Tongue (tissue), 2 donors: ENCODE data around the gene CETN1. TPM values are rescaled to one million over a fixed set of nuclear protein-coding genes. Genes with fewer than 3 reads are reported as not detected.

ENCODE experiments used
- DNase-seq: peaks from one replicate; pipeline ENCODE4 v3.0.0-alpha.2; 2015
- total RNA-seq: library from RNA; depleted of rRNA; stranded (reverse); fragments of >200 nt; gene quantifications from one replicate; pipeline ENCODE4 v1.2.3, GENCODE V29; 2014

CETN1 gene
- total RNA-seq = not detected

GRCh38 chr18:580154-580553, at the start of gene CETN1:
Gene CETN1 (plus strand): TSS chr18:580380. CDS start chr18:580409, 29 bp downstream.
- no peak for DNase-seq

DNA sequence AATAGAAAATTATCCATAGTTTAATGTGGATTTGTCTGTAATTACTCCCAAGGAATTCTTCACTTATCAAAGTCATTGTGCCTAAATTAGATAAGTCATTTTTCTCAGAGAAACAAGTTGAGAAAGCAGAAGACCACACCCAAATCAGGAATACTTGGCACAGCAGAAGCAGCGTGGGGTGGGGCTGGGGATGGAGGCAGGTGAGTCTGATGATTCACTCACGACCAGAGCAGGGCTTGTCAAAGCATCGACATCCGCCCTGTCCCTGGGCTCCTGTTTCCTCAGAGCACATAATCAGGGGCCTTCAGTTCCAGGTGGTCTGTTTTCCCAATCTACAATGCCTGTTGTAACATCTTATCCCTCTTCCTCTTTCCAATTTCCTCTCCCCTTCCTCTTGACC, 48.2 kb upstream of the CETN1 start:
- no peak for DNase-seq

GRCh38 chr18:532632-533031, 47.5 kb upstream of the CETN1 start:
- DNase-seq = no peak

DNA sequence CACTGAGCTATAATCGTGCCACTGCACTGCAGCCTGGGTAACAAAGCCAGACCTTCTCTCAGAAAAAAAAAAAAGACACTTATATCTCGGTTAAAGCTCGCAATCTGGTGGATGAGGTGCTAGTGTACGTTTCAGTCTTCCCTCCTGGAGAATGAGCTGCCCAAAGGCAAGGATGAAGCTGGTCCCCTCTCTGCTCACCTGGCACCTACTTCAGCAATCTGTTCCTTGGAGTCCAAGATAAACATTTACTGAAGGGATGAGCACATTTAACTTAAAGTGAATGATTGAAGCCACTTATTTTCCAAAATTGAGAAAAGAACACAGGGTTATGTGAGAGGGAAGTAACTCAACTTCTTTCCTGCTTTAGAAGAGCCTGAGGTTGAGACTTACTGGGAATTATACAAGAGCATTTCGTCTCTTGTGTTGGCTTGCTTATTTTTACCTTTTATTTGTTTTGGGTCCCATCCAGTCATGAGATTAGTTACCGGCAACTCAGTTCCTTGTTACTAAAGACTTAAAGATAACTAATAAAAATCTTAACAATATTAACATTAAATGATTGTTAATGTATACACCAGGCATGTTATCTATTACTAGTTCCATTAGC, 46.1 kb upstream of the CETN1 start:
- DNase-seq = no peak

DNA sequence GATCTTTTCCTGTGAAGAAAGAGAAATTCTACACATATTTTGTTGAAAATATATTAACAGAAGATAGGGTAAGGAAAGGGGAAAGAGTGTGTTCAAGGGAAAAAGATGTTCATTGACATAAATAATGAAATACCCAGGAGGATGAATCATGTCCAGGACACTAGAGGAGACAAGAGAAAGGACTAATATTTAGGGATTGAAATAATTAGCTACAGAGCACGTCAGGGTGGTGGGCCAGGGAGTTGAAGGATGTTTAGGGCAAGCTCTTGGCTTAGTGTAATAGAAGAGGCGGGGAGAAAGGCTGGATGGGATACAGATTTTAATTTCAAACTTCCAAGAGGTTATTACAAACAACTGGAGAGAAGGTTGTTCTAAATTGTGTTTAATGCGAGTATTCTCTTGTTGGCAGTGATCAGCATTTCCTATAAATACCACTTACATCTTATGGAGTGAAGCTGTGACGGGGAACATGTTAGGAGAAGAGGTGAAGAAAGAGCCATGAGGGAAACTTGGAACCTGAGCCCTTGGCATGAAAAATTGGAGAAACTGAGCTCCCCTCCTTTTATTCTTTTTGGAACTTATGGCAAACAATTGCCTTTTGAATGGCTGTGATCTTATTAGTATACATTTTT, 36.6 kb upstream of the CETN1 start:
- peak; percentile 59 for DNase-seq

- DNase-seq = no peak
Measured at GRCh38 chr18:549967-550366, 30.2 kb upstream of the CETN1 start.

GRCh38 chr18:551404-552061, 28.6 kb upstream of the CETN1 start:
- no peak for DNase-seq

- DNase-seq = no peak
Measured at GRCh38 chr18:555705-556457, 24.3 kb upstream of the CETN1 start.

DNA sequence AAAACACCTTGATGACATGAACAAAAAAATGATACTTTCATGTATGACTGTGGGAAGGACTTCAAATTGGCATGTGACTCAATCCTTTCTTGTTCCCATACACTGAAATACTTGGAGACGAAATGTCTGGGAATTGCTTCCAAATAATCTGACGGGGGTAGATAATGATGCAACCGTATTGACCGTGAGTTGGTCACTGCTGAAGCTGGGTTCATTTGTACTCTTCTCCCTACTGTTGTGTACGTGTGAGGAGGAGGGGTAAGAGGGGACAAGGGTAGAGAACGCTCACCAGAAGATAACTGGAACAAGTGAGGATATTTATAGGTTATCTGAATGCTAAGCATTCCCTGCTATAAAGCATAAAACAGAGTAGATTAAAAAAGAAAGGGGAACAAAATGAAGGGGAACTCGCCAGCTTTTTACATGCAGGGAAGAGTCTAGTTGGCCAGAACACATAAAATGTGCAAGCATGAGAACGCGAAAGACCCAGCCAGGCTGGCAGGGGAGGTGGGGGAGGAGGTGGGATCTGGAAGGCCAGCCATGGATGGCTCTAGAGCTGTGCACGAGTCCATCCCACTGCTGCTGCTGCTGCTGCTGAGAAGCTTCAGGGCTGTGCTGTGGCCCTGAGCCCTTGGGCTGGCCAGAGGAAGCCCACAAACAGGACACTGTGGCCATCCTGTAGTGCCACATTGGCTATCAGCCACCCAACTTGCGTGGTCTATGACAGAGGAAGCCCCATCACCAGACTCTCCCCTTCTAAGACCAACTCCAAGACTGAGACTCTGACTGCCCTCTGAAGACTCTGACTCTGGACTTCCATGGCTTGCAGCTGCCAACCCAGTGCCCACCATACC, 15.2 kb upstream of the CETN1 start:
- no peak for DNase-seq

- no peak for DNase-seq
Measured at GRCh38 chr18:565562-566061, 14.6 kb upstream of the CETN1 start.

GRCh38 chr18:567122-567521, 13.1 kb upstream of the CETN1 start:
- DNase-seq = no peak

- DNase-seq = no peak
Measured at GRCh38 chr18:568731-569130, 11.4 kb upstream of the CETN1 start.

DNA sequence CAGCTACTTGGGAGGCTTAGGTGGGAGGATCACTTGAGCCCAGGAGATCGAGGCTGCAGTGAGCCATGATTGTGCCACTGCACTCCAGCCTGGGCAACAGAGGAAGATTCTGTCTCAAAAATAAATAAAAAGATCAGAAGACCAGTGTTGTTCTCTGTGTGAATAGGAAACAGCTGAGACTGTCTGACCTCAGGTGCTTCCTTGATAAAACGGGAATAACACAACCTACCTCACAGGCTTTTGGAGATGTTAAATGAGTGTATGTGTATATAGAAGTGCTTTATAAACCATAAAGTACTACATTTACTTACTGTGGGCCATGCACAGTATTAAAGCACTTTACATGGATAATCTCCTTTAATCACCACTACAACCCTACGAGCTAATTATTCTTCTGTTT, 9.9 kb upstream of the CETN1 start:
- DNase-seq = no peak

DNA sequence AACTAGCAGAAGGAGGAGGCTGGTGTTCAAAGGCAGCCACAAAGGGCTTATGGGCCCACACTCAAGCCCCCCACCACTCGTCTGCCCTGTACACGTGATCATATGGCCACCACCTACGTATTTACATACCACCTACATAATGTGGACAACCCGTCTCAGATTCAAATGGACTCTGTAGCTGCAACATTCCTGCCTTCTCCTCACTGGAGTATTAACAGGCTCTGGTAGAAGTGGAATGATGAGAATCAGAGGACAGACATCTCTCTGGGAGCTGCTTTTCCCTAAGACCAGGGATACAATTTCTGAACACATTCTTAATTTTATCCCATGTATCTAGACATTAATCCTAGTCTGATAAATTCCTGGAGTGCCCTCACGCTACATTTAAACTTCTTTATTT, 9.5 kb upstream of the CETN1 start:
- DNase-seq = no peak

DNA sequence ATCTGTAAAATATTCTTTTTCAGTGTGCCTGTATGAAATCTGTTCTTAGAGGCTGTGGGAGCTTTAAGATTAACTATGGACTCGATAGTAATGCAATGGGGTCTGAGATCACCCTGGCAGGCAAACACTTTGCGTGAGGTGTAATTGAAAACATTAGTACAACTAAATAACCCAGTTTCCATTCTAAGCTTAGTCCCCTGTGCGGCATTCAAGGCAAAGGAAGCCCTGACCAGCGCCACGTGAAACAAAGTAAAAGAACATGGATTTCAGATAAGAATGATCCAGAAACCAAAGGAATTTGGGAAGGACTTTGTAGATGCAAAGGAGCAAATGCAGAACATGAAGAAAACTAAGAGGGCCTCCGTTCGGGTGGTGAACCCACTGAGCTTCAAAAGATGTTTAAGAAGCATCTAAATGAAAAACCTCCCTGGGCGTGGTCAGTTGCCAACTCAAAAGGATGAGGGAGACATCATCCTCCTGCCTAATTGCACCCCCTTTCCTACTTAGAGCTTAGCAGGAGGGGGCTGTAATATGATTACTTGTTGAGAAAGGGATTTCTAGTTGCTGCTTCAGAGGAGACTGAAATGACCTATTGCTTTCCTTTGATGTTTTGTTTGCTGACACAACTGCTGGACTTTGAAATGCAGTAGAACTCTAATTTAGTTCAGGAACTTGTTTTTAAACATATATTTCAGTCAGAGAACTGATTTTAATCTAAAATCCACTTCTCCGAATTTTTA, 7.9 kb upstream of the CETN1 start:
- peak; percentile 21 for DNase-seq

- DNase-seq = no peak
Measured at GRCh38 chr18:572831-573289, 7.3 kb upstream of the CETN1 start.

DNA sequence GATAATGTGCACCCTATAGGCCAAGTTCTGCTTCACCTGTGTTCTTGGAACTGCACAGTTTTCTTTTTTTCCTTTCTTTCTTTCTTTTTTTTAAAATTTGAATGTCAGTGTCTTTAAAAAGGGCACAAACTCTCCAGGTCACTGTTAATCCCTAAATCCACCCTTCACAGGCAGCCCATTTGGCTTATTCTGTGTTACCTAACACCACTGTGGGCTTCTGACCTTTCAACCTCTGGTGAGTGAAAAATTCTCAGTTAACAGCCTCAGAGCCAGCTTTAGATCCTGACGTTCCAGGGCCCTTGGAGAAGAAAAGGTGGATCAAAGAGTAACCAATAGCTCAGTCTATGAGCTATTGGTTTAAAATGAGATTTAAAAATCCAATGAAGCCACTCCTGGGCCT, 6.8 kb upstream of the CETN1 start:
- no peak for DNase-seq

- peak; percentile 47 for DNase-seq
Measured at GRCh38 chr18:574149-574860, 5.9 kb upstream of the CETN1 start.

DNA sequence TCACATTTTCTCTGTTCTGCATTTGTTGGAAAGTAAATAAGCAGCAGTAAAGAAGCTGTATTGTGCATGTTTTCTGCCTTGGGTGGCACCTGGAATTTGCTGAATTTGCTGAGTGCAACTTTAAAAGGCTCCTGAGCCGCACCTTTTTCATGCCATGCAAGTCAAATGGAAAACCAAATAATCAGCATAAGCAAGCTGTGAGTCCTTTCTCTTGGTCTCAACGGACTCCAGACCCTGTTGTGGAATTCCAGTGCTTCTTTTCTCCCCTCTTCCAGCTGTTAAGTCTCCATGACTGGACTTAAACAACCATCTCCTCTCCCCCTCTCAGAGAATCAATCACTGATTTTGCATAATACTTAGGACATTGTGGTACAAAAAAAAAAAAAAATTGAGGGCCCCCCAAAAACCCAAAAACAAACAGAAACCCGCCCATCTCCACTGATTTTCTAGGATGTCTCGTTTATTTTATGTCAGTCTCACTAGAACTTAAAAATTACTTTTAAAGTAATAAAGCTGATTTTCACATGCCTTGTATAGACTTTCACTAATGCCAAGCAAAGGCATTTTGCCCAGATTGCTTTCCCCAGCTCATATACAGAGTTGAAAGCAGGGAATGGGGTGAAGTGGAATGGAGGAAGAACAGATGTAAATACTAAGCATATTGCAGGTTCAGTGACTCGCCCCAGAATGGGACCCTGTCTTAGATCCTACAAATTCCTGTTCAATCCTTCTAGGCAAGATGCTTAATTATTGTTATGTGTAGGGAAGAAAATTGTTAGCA, 5.1 kb upstream of the CETN1 start:
- peak; percentile 50 for DNase-seq

DNA sequence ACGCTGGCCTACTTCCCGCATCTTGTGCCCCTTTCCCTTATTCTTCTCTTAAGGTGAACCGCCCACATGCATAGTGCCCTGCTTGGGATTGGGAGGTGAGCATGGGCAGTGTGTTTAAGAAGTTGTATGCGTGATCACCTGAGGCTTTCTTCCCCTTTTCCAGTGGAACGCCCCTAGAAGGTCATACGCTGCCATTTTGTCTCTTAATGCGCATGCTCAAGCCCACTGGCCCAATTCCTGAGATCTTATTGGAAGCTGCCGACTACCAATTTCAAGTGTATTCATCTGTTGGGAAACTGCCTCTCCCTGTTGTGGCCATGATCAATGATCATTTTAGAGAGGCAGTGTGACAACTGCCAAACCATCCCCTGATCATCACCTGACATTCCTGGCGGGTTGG, 3.3 kb upstream of the CETN1 start:
- DNase-seq = no peak
